PFSK-1 (cell line): ENCODE results near the gene GFPT2.

Source experiments
- FOXP2 ChIP-seq: optimal IDR thresholded peaks from 2 replicates; pipeline ENCODE3; 2011; ENCODE audit warnings: borderline replicate concordance, control low read depth, inconsistent platforms; ENCODE audit not compliant: insufficient read depth; ENCODE audit errors: extremely low read length, extremely low read depth
- POLR2AphosphoS5 ChIP-seq: IDR thresholded peaks from 2 replicates; pipeline ENCODE4 v1.6.1; 2012; ENCODE audit warnings: low read depth, mild to moderate bottlenecking, control low read depth, low read length, moderate library complexity
- SIN3A ChIP-seq: IDR thresholded peaks from 2 replicates; pipeline ENCODE4 v1.6.1; 2012; ENCODE audit warnings: mild to moderate bottlenecking, low read length, moderate library complexity, borderline replicate concordance; ENCODE audit not compliant: insufficient read depth
- TF ChIP-seq, protein P1 (sequence below), 2 experiments: IDR thresholded peaks; 2 replicates each; pipeline versions ENCODE4 v1.6.1 to v1.8.0; 2011 to 2012; ENCODE audit warnings: low read depth in 2 of 2, low read length in 2 of 2, control low read depth in 1 of 2, inconsistent platforms in 1 of 2, mild to moderate bottlenecking in 1 of 2, moderate library complexity in 1 of 2; ENCODE audit not compliant: insufficient read depth in 1 of 2

DNA sequence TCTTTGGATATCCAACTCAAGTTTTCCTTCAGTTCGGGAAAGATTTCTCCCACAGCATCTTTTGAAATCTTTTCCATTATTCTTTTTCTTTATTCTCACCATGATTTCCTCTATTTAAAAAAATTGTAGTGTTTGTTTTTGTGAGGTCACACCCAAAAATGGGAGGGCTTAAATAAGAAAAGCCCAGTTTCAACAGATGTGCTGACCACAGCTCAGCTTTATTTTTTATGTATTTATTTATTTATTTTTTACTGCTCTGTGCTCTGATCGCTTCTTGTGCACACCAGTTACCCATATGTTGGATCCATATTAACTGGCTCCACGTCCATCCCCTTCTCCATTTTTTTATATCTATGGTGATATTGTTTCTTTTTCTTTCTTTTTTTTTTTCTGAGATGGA, 20.3 kb downstream of the GFPT2 start:
- TF ChIP-seq, protein P1, sequence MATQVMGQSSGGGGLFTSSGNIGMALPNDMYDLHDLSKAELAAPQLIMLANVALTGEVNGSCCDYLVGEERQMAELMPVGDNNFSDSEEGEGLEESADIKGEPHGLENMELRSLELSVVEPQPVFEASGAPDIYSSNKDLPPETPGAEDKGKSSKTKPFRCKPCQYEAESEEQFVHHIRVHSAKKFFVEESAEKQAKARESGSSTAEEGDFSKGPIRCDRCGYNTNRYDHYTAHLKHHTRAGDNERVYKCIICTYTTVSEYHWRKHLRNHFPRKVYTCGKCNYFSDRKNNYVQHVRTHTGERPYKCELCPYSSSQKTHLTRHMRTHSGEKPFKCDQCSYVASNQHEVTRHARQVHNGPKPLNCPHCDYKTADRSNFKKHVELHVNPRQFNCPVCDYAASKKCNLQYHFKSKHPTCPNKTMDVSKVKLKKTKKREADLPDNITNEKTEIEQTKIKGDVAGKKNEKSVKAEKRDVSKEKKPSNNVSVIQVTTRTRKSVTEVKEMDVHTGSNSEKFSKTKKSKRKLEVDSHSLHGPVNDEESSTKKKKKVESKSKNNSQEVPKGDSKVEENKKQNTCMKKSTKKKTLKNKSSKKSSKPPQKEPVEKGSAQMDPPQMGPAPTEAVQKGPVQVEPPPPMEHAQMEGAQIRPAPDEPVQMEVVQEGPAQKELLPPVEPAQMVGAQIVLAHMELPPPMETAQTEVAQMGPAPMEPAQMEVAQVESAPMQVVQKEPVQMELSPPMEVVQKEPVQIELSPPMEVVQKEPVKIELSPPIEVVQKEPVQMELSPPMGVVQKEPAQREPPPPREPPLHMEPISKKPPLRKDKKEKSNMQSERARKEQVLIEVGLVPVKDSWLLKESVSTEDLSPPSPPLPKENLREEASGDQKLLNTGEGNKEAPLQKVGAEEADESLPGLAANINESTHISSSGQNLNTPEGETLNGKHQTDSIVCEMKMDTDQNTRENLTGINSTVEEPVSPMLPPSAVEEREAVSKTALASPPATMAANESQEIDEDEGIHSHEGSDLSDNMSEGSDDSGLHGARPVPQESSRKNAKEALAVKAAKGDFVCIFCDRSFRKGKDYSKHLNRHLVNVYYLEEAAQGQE (IDR thresholded peaks at IDR 0.05; ENCODE audit: insufficient read depth in 1 of 2, low read depth in 2 of 2, low read length in 2 of 2), result no peak
- TF ChIP-seq POLR2AphosphoS5 (no peak), SIN3A (no peak), FOXP2 (no peak)
